Activated CD4-positive, alpha-beta T cell treated with anti-CD3 and anti-CD28 coated beads, Interleukin-2, Interleukin-4, amounts not matched to agents 100 ng/mL and 50 ng/mL, durations not matched to agents 16 hours and 8 hours (primary cell): Measurements from ENCODE around the gene RTN4.
"Not testable (repeated sequence)": the region's sequence is repeated elsewhere in the genome, so short reads cannot be mapped to it uniquely, and the experiment has no call there.

Experiments
- DNase-seq: peaks from one replicate; pipeline ENCODE4 v3.0.0-alpha.2; 2020; ENCODE audit warnings: low spot score

The RTN4 gene

GRCh38 chr2:55006306-55006705 lies 43.9 kb downstream of the RTN4 start:
- no peak for DNase-seq

DNA sequence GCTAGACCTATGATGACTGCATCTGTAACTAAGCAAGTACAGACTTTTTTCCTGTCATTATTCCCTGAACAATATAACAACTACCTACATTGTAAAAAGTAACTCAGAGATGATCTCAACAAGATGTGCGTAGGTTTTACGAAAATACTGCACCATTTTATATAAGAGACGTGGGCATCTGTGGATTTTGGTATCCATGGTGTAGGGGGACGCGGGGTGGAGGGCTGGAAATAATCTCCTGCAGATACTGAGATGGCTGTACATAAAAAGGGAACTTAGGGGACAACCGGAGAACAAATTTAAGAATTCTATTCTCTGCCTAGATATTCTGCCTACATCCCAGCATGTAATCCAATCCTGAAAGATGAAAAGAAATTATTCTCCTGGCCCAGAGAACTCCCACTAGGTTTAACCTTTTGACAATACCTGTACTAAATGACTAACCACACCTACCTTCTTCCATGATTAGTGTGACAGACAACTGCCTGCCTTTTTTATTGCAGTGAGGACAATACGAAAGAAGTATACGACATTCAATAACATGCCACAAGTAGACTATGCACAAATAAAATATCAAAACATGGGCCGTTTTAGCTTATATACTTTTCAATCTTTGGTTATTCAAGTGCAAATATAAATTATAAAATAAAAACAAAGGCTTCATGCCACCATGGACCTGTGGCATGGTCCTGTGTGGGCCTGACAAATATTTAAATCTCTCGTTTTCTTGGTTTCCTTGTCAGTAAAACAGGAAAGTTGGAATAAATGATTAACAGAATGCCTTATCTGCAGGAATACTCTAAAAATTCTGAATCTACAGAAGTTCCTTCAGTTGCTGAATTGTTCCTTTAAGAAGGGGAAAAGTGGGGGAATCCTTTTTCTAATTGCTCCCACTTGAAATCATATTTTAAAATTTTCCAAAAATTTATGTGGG lies 46.3 kb downstream of the RTN4 start:
- DNase-seq, result no peak

DNA sequence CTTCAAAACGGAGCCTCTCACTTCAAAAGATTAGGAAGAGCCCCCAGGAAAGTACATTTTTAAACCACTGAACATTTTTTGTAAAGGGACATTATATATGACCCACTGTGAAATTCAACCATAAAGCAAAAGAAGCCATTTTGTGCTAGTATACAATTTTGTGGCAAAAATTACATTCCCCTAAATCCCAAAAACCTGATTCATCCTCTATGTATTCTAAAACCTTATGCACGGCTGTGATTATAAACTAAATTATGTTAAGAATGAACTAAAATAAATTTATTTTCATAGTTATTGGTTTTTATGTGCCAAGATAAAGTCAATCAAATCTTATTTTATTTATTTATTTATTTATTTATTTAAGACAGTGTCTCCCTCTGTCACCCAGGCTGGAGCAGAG lies 48.5 kb downstream of the RTN4 start:
- DNase-seq, result no peak

DNA sequence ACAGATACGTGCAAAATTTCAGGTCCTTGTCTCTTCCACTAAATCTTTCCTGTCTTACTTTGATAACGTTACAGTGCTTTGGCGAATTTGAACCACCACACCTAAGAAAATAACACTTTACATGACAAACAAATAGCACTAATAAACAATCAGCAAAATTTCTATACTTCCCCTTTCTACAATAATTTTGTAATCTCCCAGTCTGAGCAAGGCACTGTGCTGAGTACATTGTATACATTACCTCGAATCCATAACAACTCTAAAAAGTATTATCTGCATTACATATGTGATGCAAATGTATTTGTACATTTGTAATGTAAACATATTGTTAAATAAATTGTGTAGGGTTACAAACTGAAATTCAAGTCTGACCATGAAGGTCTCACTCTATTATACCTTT lies 49.9 kb downstream of the RTN4 start:
- no peak for DNase-seq

- no peak for DNase-seq
Measured at GRCh38 chr2:54999182-54999581, 51.1 kb downstream of the RTN4 start.

- no peak for DNase-seq
Measured at GRCh38 chr2:54997826-54998225, 52.4 kb downstream of the RTN4 start.

GRCh38 chr2:54995553-54995952 lies 54.7 kb downstream of the RTN4 start:
- no peak for DNase-seq

DNA sequence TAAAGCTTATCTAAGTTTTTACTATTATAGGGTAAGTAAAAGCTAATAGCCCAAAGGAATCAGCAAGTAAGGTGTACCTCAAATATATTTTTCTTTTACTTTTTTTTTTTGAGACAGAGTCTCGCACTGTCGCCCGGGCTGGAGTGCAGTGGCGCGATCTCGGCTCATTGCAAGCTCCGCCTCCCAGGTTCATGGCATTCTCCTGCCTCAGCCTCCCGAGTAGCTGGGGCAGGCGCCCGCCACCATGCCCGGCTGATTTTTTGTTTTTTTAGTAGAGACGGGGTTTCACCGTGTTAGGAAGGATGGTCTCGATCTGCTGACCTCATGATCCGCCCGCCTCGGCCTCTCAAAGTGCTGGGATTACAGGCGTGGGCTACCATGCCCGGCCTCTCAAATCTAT lies 59.6 kb downstream of the RTN4 start:
- DNase-seq, result not testable (repeated sequence)

GRCh38 chr2:54988612-54989011 lies 61.6 kb downstream of the RTN4 start:
- DNase-seq, result no peak

DNA sequence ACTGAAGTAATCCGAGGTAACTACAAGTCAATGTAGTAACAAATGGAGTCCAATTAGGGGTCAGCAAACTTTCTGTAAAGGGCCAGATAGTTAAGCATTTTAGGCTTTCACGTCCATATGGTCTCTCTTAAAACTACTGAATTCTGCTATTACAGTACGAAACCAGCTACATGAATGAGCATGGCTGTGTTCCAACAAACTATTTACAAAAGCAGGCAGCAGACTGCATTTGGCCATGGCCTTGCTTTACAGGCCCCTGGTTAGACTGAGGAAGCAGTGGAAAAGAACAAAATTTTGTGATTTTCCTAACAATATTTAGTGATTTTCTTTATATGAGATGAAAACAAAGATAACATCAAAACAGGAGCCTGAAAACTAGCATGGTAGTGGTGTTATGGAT lies 64.0 kb downstream of the RTN4 start:
- DNase-seq, result no peak

DNA sequence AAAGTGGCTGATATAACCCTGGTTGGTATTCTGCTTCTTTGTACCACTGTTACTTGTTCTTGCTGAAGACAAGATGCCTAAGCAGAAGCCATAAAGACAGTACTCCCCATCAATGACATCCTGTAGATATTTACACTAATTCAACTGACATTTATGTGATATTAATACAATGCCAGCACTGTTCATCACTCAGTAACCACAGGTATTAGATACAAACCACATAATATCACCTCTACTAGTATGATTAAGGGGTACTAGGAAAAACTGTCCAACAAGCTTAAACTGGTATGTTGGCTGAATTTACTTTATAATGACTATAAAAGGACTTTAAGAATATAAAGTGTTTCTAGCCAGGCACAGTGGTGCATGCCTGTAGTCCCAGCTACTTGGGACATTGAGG lies 65.8 kb downstream of the RTN4 start:
- no peak for DNase-seq

DNA sequence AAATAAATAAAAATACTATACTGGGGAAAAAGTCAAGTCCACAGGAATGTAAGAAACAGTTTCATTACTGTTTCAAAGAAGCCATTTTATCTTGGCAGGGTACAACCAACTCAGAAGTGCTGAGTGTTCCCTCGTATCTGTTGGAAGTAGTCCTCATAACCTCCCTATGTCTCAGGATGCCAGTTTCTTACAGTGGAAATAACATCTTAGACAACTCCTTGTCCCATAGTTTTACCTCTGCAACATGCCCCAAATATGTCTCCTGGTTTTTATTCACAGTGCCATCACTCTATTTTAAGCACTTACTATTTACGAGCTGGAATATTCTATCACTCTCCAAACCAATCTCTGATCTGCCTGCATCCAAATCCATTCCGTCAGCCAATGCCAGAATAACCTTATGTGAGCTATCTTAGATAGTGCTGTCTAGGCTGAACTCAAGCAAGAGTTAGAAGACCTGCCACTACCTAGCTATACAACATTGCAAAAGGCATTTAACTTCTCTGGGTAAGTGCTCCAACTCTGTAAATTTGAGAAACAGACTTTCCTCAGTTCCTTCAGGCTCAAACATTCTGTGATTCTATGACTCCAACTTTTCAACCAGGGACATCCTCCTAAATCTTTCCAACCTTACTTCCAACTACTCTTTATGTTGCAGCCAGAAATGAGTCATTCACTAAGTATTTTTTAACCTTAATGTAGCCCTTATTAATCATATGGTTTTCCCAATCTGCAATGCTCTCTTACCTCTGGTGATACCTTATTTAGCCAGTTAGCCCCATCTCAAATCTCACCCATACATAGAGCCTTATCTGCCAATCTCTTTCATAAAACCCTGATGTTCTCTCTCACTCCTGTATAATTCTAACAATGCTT lies 66.7 kb downstream of the RTN4 start:
- no peak for DNase-seq

- no peak for DNase-seq
Measured at GRCh38 chr2:54981385-54981784, 68.9 kb downstream of the RTN4 start.

DNA sequence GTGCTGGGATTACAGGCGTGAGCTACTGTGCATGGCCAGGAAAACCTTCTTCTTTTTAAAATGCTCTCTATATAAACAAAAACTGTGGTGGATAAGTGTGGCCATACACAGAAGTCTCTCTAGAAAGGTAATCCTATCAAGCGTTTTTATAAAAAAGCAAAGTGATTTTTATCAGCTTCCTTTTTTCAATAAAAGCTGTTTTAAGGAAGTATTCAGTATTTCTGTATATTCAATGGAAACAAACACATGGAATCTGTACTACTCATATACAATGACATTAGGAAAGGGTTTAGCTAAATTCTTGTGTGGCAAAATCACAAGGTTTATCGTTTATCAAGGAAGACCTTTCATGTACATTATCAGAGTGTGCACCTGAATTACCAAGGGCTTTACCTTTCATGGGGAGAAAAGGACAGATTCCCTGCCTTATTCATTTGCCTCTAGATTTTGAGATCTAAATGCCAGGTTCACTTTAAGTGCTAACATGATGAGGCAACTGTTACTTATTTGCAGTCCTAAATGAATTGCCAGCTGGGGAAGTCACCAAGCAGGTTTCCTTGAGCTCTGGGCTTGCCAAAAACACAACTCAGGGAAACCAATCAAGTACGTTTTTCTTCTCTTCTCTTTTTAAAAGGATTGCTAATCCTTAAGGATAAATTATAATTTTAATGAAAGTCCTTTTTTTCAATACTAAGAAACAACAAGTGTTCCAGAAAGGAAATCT lies 70.8 kb downstream of the RTN4 start:
- no peak for DNase-seq

DNA sequence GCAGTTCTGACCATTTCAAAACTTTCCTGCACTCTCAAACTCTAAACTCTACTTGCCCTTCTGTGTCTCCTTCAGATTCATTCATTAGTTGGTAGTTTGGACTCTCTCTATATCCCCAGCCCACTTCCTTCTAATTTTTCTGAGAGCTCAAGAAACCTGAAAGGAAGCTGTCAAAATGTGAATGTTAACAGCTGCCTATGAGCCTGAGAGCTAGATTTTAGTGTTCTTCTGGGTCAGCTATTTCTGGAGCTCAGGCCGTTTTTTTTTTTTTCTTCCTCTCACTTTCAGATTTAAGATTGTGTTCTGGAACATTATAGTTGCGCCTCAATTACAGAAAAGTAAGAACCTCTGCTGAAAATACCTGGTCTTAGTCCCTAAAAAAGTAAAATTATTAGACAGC lies 73.1 kb downstream of the RTN4 start:
- DNase-seq, result no peak

GRCh38 chr2:54975598-54976492 lies 74.4 kb downstream of the RTN4 start:
- DNase-seq, result no peak

- no peak for DNase-seq
Measured at GRCh38 chr2:54975175-54975574, 75.1 kb downstream of the RTN4 start.

GRCh38 chr2:54969940-54970338 lies 80.3 kb downstream of the RTN4 start:
- no peak for DNase-seq

DNA sequence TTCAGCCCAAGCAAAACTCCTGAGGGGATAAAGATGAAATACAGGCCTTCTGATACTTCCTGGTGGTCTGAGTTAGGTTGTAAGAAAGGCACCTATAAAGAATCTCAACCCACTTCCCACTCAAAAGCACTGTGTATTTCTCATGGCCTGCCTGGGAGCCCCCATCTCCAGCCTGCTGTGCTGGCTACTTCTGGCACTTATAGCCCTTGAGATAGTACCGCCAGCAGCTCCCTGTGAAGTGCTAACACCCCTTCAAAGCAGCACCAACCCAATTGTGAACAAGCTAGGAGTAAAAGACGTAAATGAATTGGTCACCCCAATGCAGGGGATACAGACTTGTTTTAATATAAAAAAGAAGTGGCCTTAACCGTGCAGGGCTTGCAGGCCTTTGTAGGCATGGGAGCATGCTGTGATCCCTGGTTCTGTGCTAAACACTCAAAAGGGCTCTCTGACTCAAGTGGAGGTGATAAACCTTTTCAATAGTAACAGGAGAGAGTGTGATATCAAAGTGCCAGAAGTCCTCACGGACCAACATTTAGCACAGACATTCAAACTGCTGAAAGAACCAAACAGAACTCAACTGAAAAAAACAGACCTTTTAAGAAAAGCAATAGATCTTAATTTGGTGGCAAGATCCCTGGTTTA lies 80.8 kb downstream of the RTN4 start:
- DNase-seq, result no peak

DNA sequence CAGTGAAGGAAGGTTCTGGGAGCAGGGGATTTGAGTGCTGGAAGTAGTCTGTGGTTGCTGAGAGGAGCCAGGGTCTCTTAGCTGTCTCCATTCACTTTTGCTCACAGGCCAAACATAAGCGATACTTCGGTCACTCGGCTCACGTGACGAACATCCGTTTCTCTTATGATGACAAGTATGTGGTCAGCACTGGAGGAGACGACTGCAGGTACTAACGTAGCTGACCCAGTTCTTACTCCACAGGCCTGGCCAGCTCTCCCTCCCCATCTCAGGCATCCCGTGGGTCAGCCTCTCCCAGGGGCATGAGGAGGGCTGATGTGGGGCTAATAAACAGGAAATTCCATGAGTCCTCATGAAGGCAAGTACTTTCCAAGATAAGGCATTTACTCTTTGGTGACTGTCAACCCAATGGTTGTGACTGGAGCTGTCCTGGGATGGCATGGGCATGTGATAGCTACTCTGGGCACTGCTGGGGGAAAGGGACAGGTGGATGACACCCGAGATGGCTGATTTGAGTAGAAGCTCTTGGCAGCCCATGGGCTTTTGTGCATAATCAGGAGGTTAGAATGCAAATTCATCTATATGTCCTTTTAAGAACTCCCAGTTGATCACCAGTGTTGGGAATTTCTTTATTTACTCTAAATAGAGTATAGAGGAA lies 81.6 kb downstream of the RTN4 start:
- DNase-seq, result no peak
